ENCODE data around the gene GATA1. TPM values are rescaled to one million over a fixed set of nuclear protein-coding genes. Genes with fewer than 3 reads are reported as not detected.

The GATA1 gene
- total RNA-seq, 2 experiments from 2014 or later = not detected

GRCh38 chrX:48835524-48836329 lies 49.3 kb downstream of the GATA1 start, which contains the start of gene PCSK1N:
Gene PCSK1N, minus strand, starts transcription at chrX:48835610. Its CDS starts 78 bp downstream, at chrX:48835532.
- TF ChIP-seq CTCF (IDR thresholded peaks at IDR 0.05) = no peak
- ATAC-seq = peak; percentile 50
- H3K4me3 Mint-ChIP-seq = peak within 1 kb of the TSS; percentile 77
- intact Hi-C loops (cut with micrococcal nuclease) = no loop called here
- peaks cover 30% of the 10 kb centered on the region for H3K27me3 Mint-ChIP-seq
- no peak within 1 kb of the TSS for H3K27ac Mint-ChIP-seq
- no peaks in the 10 kb centered on the region for H3K36me3 Mint-ChIP-seq (ENCODE audit: low read depth)
- CTCF ChIA-PET = interaction anchor here (0.8 kb wide), 1 partner anchor 187 kb away, joined by 3 read pairs; no protein-coding TSS in a partner anchor
- DNase-seq = peak; percentile 36
- H3K9me3 Mint-ChIP-seq = no peaks in the 10 kb centered on the region
- POLR2A ChIA-PET = no interaction called here
- peaks cover 12% of the 10 kb centered on the region for H3K4me1 Mint-ChIP-seq (ENCODE audit: low read depth)

- ATAC-seq = no peak
- CTCF ChIA-PET = no interaction called here
Measured at GRCh38 chrX:48839686-48840085, 53.3 kb downstream of the GATA1 start.

More at GRCh38 chrX:48839686-48840085, 53.3 kb downstream of the GATA1 start:
- H3K27ac Mint-ChIP-seq = no peak overlapping the region
- no peak overlapping the region for H3K4me3 Mint-ChIP-seq
- intact Hi-C loops (cut with micrococcal nuclease) = no loop called here
- DNase-seq = no peak
- H3K4me1 Mint-ChIP-seq (ENCODE audit: low read depth) = peaks cover 2% of the 10 kb centered on the region
- H3K27me3 Mint-ChIP-seq = peaks cover 3% of the 10 kb centered on the region
- no peaks in the 10 kb centered on the region for H3K36me3 Mint-ChIP-seq (ENCODE audit: low read depth)
- TF ChIP-seq CTCF (IDR thresholded peaks at IDR 0.05) = no peak
- POLR2A ChIA-PET = no interaction called here
- H3K9me3 Mint-ChIP-seq = no peaks in the 10 kb centered on the region

Other genes with a start within 250 kb of the GATA1 start
- gene TBC1D25, start 246.9 kb upstream of the GATA1 start, total RNA-seq = 10 to 100 TPM; 11.4 to 11.9 TPM
- 100 to 1,000 TPM; 191 to 195 TPM for gene RBM3, start 212.1 kb upstream of the GATA1 start, total RNA-seq
- gene WDR13, start 189.1 kb upstream of the GATA1 start, total RNA-seq = 10 to 100 TPM; 31.6 to 38.6 TPM
- gene WAS, start 102.8 kb upstream of the GATA1 start, total RNA-seq = 10 to 100 TPM; 81.6 to 81.9 TPM
- gene SUV39H1, start 89.9 kb upstream of the GATA1 start, total RNA-seq = 10 to 100 TPM; 26.8 to 28.4 TPM
- gene GLOD5, start 24.8 kb upstream of the GATA1 start, total RNA-seq = not detected
- gene HDAC6, start 15.5 kb downstream of the GATA1 start, total RNA-seq = 10 to 100 TPM; 51.2 to 54.5 TPM
- gene ERAS, start 39.9 kb downstream of the GATA1 start, total RNA-seq = not detected
- 1 to 10 TPM; 1.1 to 1.4 TPM for gene PCSK1N, start 49.0 kb downstream of the GATA1 start, total RNA-seq
- gene TIMM17B, start 111.2 kb downstream of the GATA1 start, total RNA-seq = 10 to 100 TPM; 50.1 to 52.2 TPM
- gene PQBP1, start 111.3 kb downstream of the GATA1 start, total RNA-seq = 10 to 100 TPM; 63.9 to 66.5 TPM
- 10 to 100 TPM; 14.7 to 15.0 TPM for gene SLC35A2, start 125.1 kb downstream of the GATA1 start, total RNA-seq
- gene PIM2, start 132.4 kb downstream of the GATA1 start, total RNA-seq = 100 to 1,000 TPM; 169 to 177 TPM
- 10 to 100 TPM; 50.6 to 51.5 TPM for gene OTUD5, start 171.0 kb downstream of the GATA1 start, total RNA-seq
- 1 to 10 TPM; 2.5 to 2.6 TPM for gene KCND1, start 185.3 kb downstream of the GATA1 start, total RNA-seq
- gene GRIPAP1, start 215.7 kb downstream of the GATA1 start, total RNA-seq = 10 to 100 TPM; 64.3 to 67.7 TPM

All from activated CD8-positive, alpha-beta T cell treated with anti-CD3 and anti-CD28 coated beads for 36 hours (primary cell).